Measurements from ENCODE around the gene SCYL1.
"Not testable (repeated sequence)": the region's sequence is repeated elsewhere in the genome, so short reads cannot be mapped to it uniquely, and the experiment has no call there.

Gene SCYL1

DNA sequence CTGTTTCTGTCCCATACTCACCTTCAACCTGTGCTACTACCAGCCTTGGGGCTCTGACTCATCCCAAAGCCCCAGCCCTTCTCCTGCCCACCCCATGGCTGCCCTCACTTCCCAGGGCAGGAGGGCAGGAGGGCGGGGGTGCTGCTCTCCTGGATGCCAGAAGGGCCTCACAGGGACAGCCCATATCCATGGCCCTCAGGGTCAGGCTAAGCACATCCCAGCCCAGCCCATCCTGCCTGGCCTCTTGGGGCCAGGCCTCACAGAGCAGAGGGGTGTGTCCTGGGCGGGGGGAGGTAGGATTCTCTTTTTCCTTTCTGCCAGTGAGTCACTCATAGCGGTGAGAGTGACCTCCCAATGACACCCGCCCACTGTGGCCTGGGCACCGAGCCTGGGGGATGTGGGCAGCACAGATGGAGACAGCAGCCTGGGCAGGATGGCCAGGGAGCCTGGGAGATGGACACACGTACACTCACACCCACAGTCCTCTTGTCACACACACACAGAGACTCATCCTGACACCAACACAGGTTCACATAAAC is 30.9 kb downstream of the SCYL1 start:
- DNase-seq, result no peak

DNA sequence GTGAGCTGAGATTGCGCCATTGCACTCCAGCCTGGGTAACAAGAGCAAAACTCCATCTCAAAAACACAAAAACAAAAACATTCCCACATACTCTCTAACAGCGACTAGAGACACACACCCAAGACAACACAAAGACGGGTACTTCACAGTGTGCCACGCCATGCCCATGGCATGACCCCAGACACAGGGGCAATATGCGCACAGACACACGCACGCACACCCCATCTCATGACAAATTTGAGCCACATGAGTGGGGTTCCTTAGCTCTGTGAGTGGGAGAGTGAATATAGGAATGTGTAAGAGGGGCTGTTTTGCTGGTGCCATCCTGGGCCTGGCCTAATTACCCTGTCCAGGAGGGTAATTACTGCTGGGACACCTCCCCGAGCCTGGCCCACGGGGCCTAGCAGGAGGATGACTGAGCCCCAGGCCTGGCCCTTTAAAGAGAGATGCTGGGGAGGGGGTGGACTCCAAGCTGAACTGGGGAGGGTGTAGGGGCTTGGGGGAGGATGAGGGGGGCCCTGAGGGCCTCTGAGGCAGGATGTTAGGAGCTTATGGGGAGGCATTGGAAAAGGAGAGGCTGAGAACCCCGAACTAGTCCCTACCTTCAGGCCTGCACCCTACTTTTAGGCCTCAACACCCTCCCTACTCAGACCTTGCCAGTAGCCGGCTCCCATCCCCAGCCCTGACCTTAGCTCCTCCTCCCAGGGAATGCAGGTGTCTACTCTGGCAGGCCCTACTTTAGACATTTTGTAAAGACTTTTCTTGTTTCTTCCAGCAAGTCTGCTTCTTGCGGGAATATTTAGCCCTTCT is 31.8 kb downstream of the SCYL1 start:
- DNase-seq, result no peak

DNA sequence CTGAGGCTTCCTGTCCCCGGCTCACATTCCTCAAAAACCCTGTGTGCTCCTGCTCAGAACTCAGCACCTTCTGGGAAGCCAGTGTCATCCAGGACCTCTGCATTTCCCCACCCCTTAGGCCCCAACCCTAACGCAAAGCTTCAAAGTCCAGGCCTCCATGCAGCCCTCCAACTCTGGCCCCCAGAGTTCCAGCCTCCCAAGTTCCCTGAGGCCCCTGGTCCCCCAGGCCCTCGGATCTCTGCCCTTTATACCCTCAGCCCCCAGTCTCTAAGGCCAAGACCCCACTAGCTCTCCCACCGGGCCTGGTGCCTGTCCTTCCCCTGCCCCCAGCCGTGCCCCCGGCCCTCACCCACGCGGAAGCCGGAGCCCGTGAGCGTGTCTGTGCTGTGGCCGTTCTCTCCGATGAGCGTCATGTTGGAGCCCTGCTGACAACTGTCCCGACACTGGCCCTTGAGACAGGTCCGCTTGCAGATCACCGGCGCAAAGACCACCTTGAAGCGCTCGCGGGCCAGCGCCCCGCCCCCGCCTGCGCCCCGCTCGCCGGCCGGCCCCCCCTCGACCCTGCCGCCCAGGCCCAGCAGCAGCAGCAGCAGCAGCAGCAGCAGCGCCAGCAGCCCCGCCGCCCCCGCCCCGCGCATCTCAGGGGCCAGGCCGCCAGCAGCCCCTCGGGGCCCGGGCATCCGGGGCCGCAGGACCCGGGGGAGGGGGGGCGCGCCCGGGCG is 32.6 kb downstream of the SCYL1 start:
- no peak for DNase-seq

DNA sequence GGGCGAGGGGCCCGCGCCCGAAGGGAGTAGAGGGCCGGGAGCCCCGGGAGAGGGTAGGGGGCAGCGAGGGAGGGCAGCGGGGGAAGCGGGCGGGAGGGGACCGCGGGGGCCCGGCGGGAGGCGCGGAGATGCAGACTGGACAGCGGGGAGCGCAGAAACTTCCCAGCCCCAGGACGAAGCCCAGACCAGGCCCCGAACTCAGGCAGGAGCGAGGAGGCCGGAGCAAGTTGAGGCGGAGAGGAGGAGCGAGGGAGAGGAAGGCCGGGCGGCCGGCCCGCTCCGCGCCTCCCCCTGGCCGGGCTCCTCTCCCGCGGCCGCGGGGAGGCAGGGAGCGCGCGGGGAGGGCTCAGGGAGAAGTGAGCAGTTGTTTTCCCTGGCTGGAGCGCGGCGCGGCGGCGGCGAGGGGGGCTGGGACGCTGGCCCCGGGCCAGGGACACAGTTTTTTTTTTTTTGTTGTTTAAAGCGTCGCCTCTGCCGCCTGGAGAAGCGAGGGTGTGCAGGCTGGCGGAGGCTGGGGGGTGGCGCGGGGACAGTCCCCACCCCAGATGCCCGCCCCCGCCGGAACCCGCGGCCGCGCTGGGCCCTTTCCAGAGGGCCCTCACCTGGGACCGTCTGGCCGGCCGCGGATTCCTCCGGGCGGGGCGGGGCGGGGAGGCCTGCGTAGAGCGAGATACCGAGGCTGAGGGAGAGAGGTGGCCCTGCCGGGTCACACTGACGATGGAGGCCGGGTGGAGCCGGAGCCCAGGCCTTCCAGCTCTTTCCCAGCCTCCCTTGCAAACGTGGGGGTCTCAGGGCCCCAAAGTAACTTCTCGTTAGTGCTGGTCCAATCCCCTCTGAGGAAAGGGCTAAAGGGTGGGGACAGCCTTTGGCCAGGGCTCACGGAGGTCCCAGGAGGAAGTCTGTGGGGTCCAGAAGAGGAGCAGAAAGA is 33.4 kb downstream of the SCYL1 start, which contains the start of gene LTBP3:
LTBP3 (minus strand) TSS at position 358 of the 928 bp plus-strand sequence. CDS start 400 bp downstream, outside the sequence.
- DNase-seq, result no peak

GRCh38 chr11:65558930-65559509 is 34.1 kb downstream of the SCYL1 start:
- DNase-seq, result no peak

DNA sequence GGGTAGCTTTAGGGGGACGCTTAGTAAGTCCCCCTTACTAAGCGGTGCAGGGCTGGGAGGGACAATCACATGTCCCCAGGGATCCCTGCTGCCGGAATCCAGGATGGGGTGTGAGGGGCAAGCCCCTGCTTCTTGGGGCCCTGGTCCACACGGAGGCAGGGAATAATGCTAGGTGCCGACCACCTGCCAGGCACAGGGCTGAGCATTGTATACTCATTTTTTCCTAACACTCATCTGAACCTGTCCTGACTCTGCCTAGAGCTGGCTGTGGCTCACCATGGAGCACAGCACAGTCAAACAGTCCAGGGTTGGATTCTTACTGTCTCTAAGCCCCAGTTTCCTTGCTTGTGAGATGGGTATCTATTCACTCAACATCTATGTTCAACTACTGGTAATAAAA is 34.7 kb downstream of the SCYL1 start:
- no peak for DNase-seq

GRCh38 chr11:65559951-65560537 is 35.2 kb downstream of the SCYL1 start:
- DNase-seq, result no peak

GRCh38 chr11:65560555-65561418 is 35.9 kb downstream of the SCYL1 start:
- no peak for DNase-seq

GRCh38 chr11:65562020-65562419 is 37.1 kb downstream of the SCYL1 start:
- no peak for DNase-seq

GRCh38 chr11:65562788-65563187 is 37.9 kb downstream of the SCYL1 start:
- DNase-seq, result no peak

GRCh38 chr11:65563601-65564000 is 38.7 kb downstream of the SCYL1 start:
- DNase-seq, result no peak

GRCh38 chr11:65564879-65565559 is 40.1 kb downstream of the SCYL1 start:
- not testable (repeated sequence) for DNase-seq

DNA sequence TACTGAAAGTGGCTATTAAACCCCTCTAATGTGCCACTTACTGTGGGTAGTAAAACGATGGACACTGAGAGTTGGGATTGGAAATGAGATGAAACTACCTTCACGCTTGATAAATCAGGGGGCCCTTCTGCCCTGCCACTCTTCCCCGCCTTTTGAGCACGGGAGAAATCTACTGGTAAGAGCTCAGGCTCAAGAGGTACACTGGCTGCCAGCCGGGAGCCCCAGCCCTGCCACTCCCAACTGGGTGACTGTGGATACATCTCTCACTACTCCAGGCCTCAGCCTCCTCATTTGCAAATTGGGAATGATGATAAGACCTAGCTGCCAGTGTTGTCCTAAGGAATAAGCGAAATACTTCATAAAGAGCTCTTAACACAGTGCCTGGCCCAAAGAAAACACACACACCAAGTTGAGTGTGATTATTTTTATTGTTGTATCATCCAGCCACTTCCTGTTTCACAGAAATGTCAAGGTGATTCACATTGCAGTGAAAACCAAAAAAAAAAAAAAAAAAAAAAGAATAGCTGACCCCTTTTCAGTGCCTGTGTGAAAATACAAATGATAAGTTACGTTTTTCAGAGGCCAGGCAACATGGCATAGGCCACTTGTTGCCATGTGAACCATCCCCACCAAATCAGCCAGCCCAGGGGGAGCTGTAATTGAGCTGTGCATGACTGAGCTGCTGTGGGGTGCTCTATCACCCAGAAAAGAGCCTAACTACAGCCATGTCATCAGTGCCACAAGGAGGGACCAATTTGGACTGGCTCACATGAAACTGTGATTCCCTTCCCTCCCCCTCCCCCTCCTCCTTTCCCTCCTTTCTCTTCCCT is 41.0 kb downstream of the SCYL1 start:
- no peak for DNase-seq

DNA sequence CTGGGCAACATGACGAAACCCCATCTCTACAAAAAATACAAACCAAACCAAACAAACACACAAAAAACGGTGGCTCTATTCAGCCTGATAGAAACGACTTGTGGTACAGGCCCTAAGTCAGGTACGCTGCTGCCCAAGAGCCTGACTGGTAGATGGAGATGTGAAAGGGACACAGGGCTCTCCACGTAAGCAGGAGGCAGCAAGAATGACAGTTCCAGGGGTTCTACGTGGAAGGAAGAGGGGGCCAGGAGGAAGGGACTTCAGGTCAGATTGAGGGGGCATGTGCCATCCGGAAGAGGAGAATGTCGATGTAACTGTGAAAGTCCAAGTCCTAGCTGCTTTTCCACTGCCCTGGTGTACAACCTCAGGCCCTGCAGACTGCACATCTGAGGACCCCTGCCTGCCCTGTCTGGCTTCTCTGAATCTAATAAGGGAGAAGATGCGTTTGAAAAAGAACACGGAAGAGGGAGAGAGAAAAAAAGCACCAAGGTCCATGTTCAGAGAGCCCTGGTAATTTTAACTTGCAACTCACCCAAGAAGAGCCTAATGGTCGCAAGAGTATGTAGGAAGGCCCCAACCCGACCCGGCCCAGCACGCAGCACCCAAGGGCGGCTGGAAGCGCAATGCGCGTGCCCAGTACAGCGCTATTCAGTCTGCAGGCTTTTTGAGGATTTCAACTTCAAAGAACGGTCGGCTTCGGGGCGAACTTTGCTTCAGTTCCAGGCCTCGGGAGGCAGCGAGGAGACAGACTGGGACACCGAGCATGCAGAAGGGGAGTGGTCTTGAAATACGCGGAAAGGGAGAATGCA is 44.5 kb downstream of the SCYL1 start:
- no peak for DNase-seq

GRCh38 chr11:65569973-65570918 is 45.4 kb downstream of the SCYL1 start, which contains the start of gene ZNRD2:
Gene ZNRD2, plus strand, starts transcription at chr11:65570477. Its CDS starts 15 bp downstream, at chr11:65570492.
- peak; percentile 93 for DNase-seq

DNA sequence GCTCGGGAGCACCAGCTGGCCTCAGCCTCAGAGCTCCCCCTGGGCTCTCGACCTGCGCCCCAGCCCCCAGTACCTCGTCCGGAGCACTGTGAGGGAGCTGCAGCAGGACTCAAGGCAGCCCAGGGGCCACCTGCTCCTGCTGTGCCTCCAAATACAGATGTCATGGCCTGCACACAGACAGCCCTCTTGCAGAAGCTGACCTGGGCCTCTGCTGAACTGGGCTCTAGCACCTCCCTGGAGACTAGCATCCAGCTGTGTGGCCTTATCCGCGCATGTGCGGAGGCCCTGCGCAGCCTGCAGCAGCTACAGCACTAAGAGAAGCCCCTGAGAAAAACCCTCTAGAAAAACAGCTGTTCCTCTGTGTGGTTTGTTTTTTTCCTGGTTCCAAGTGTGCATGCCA is 46.5 kb downstream of the SCYL1 start:
- DNase-seq, result no peak

DNA sequence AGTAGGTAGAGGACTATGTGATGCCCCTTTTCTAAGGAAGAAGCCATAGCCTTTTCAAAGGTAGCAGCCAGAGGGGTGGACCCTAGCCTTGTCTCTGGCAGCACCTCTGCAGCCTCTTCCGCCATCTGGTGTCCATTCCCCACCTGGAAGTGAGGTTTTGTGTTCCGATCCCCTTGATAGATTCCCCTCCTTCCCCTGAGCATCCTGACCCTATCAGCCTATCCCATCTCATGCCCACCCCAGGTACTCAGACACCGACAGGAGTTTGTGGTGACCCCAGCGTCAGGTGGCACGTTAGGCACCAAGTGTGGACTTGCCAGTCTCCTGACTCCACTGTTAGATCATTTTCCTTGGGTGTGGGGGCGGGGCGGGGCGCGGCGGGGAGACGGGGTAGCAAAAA is 47.1 kb downstream of the SCYL1 start:
- no peak for DNase-seq
